Liver (tissue), 9 donors: ENCODE results near the gene SLC44A1. TPM values are rescaled to one million over a fixed set of nuclear protein-coding genes. Genes with fewer than 3 reads are reported as not detected.

Experiments used
- DNase-seq: peaks from one replicate; pipeline ENCODE4 v3.0.0-alpha.2; 2017; ENCODE audit warnings: low spot score
- H3K27ac ChIP-seq, 2 donors: one replicate each; pipeline ENCODE4 v1.7.0; 2013; ENCODE audit warnings: inconsistent platforms in 2 of 2, low read length in 2 of 2, control low read depth in 1 of 2, low read depth in 1 of 2, mild to moderate bottlenecking in 1 of 2
- H3K27me3 ChIP-seq, 4 donors: one replicate each; pipeline versions ENCODE4 v1.6.1 to v1.7.0; 2013; ENCODE audit warnings: low read length in 3 of 4, inconsistent platforms in 1 of 4, mild to moderate bottlenecking in 1 of 4, moderate library complexity in 1 of 4; ENCODE audit not compliant: control insufficient read depth in 4 of 4, insufficient read depth in 4 of 4
- H3K36me3 ChIP-seq, 4 donors: one replicate each; pipeline versions ENCODE4 v1.6.1 to v1.7.0; 2013; ENCODE audit warnings: low read length in 3 of 4, mild to moderate bottlenecking in 3 of 4, low read depth in 1 of 4, moderate library complexity in 1 of 4; ENCODE audit not compliant: control insufficient read depth in 4 of 4, insufficient read depth in 3 of 4
- H3K4me1 ChIP-seq, 4 donors: one replicate each; pipeline versions ENCODE4 v1.6.1 to v1.7.0; 2013; ENCODE audit warnings: low read length in 3 of 4, mild to moderate bottlenecking in 3 of 4, moderate library complexity in 1 of 4; ENCODE audit not compliant: control insufficient read depth in 4 of 4, insufficient read depth in 4 of 4
- H3K4me3 ChIP-seq, 3 donors: one replicate each; pipeline versions ENCODE4 v1.6.1 to v1.7.0; 2013; ENCODE audit warnings: low read length in 3 of 3, control low read depth in 1 of 3, low read depth in 1 of 3, mild to moderate bottlenecking in 1 of 3
- H3K9ac ChIP-seq, 2 donors: one replicate each; pipeline ENCODE4 v1.7.0; 2013; ENCODE audit warnings: low read length in 2 of 2, mild to moderate bottlenecking in 2 of 2, moderate library complexity in 2 of 2, control low read depth in 1 of 2, low read depth in 1 of 2
- H3K9me3 ChIP-seq, 4 donors: one replicate each; pipeline versions ENCODE4 v1.6.1 to v1.7.0; 2013; ENCODE audit warnings: low read length in 3 of 4; ENCODE audit not compliant: control insufficient read depth in 4 of 4
- CTCF ChIP-seq: fragments of 150-350 bp; IDR thresholded peaks from 2 replicates; pipeline ENCODE4 v1.5.1; 2017; ENCODE audit warnings: improper control_type of control experiment, low read depth, low read length; ENCODE audit not compliant: missing input control
- EGR1 ChIP-seq, 2 donors: IDR thresholded peaks; 2 replicates each; pipeline ENCODE4 v1.6.1; 2016 to 2018; ENCODE audit warnings: antibody characterized with exemption in 2 of 2, low read depth in 2 of 2
- FOXA1 ChIP-seq: IDR thresholded peaks from 2 replicates; pipeline ENCODE4 v1.6.1; 2016; ENCODE audit warnings: antibody characterized with exemption
- FOXA2 ChIP-seq: IDR thresholded peaks from 2 replicates; pipeline ENCODE4 v1.6.1; 2016; ENCODE audit warnings: antibody characterized with exemption
- GABPA ChIP-seq, 2 donors: IDR thresholded peaks in 1 of 2; conservative IDR thresholded peaks in 1 of 2; 2 replicates each; pipeline ENCODE4 v1.6.1; 2016; ENCODE audit warnings: antibody characterized with exemption in 2 of 2, mild to moderate bottlenecking in 1 of 2, moderate library complexity in 1 of 2
- HNF4A ChIP-seq, 2 donors: conservative IDR thresholded peaks; 2 replicates each; pipeline ENCODE4 v1.6.1; 2016; ENCODE audit warnings: antibody characterized with exemption in 2 of 2, mild to moderate bottlenecking in 2 of 2
- HNF4G ChIP-seq: IDR thresholded peaks from 2 replicates; pipeline ENCODE4 v1.6.1; 2016; ENCODE audit warnings: antibody characterized with exemption
- JUND ChIP-seq, 2 donors: IDR thresholded peaks; 2 replicates each; pipeline ENCODE4 v1.6.1; 2016; ENCODE audit warnings: antibody characterized with exemption in 2 of 2
- NR2F2 ChIP-seq: IDR thresholded peaks from 2 replicates; pipeline ENCODE4 v1.6.1; 2016; ENCODE audit warnings: antibody characterized with exemption
- RAD21 ChIP-seq, 2 donors: IDR thresholded peaks; 2 replicates each; pipeline ENCODE4 v1.6.1; 2016; ENCODE audit warnings: antibody characterized with exemption in 2 of 2, mild to moderate bottlenecking in 2 of 2
- REST ChIP-seq: IDR thresholded peaks from 2 replicates; pipeline ENCODE4 v1.6.1; 2016; ENCODE audit warnings: antibody characterized with exemption, mild to moderate bottlenecking
- RXRA ChIP-seq, 2 donors: IDR thresholded peaks; 2 replicates each; pipeline ENCODE4 v1.6.1; 2017 to 2018; ENCODE audit warnings: antibody characterized with exemption in 2 of 2, mild to moderate bottlenecking in 1 of 2
- SP1 ChIP-seq: IDR thresholded peaks from 2 replicates; pipeline ENCODE4 v1.6.1; 2018; ENCODE audit warnings: antibody characterized with exemption, mild to moderate bottlenecking
- TAF1 ChIP-seq: conservative IDR thresholded peaks from 2 replicates; pipeline ENCODE4 v1.6.1; 2016; ENCODE audit warnings: antibody characterized with exemption, mild to moderate bottlenecking
- YY1 ChIP-seq: IDR thresholded peaks from 2 replicates; pipeline ENCODE4 v1.6.1; 2016; ENCODE audit warnings: antibody characterized with exemption, mild to moderate bottlenecking
- WGBS: extraction: QIAGEN DNeasy Blood & Tissue Kit; methylation state at CpG from one replicate; pipeline ENCODE4 v1.1.7; 2013; 5-methylcytosine and 5-hydroxymethylcytosine counted together
- polyA plus RNA-seq, 2 donors: library from polyadenylated mRNA; stranded (reverse) in 1 of 2; unstranded in 1 of 2; fragments of 200-250 nt in 1 of 2; fragments of >200 nt in 1 of 2; fragmentation: Nextera tagmentation in 1 of 2; extraction: Ambion mirVana in 1 of 2; gene quantifications; one replicate each; pipeline versions ENCODE4 v1.2.1 to v1.2.3, GENCODE V29; 2013 to 2015
- total RNA-seq, 2 donors: library from RNA; depleted of rRNA; stranded (reverse); fragments of >200 nt; gene quantifications; one replicate each; pipeline ENCODE4 v1.2.3, GENCODE V29; 2014
- TF ChIP-seq, protein P1 (sequence below): IDR thresholded peaks from 2 replicates; pipeline ENCODE4 v1.6.1; 2016; ENCODE audit warnings: antibody characterized with exemption
- TF ChIP-seq, protein P2 (sequence below): IDR thresholded peaks from 2 replicates; pipeline ENCODE4 v1.6.1; 2016; ENCODE audit warnings: antibody characterized with exemption
- TF ChIP-seq, protein P3 (sequence below): IDR thresholded peaks from 2 replicates; pipeline ENCODE4 v1.6.1; 2016; ENCODE audit warnings: antibody characterized with exemption
- donor health status: healthy.
- donor health status: healthy.
- donor health status: healthy.
- donor health status: healthy.
- donor health status: healthy.

Gene SLC44A1
- total and polyA plus RNA-seq, 4 donors, result 18.1 to 73.1 (median 53.1) TPM

DNA sequence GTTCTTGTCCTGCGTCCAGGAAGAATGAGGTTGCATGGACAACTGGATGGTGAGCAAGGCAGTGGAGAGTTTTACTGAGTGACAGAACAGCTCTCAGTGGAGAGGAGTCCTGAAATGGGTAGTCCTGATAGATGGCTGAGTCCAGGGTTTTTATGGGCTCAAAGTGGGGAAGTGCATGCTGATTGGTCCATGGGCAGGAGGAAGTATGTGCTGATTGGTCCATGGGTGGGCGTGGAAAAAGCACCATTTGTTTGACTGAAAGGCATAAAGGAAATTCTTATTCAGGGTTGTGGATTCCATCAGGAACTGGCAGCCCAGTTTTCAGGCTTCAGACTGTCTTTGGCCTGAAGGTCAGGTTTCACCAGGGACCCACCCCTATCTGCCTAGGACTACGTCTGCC is 214.0 kb downstream of the SLC44A1 start:
- H3K4me1 ChIP-seq, result peaks cover 0 to 3% (median 0%) of the 10 kb centered on the region in 4 donors
- TF ChIP-seq, protein P1, sequence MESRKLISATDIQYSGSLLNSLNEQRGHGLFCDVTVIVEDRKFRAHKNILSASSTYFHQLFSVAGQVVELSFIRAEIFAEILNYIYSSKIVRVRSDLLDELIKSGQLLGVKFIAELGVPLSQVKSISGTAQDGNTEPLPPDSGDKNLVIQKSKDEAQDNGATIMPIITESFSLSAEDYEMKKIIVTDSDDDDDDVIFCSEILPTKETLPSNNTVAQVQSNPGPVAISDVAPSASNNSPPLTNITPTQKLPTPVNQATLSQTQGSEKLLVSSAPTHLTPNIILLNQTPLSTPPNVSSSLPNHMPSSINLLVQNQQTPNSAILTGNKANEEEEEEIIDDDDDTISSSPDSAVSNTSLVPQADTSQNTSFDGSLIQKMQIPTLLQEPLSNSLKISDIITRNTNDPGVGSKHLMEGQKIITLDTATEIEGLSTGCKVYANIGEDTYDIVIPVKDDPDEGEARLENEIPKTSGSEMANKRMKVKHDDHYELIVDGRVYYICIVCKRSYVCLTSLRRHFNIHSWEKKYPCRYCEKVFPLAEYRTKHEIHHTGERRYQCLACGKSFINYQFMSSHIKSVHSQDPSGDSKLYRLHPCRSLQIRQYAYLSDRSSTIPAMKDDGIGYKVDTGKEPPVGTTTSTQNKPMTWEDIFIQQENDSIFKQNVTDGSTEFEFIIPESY, result no peak
- TF ChIP-seq, protein P2, sequence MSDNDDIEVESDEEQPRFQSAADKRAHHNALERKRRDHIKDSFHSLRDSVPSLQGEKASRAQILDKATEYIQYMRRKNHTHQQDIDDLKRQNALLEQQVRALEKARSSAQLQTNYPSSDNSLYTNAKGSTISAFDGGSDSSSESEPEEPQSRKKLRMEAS, result no peak
- TF ChIP-seq YY1, result no peak
- no peaks in the 10 kb centered on the region for H3K27me3 ChIP-seq
- H3K4me3 ChIP-seq, result no peak overlapping the region
- no peak overlapping the region for H3K9ac ChIP-seq
- peaks cover 0 to 1% (median 0%) of the 10 kb centered on the region in 4 donors for H3K9me3 ChIP-seq
- H3K27ac ChIP-seq, result no peak overlapping the region
- no peak for DNase-seq
- 97% methylated on average over 3 of the region's 3 CpGs for WGBS
- no peaks in the 10 kb centered on the region for H3K36me3 ChIP-seq

DNA sequence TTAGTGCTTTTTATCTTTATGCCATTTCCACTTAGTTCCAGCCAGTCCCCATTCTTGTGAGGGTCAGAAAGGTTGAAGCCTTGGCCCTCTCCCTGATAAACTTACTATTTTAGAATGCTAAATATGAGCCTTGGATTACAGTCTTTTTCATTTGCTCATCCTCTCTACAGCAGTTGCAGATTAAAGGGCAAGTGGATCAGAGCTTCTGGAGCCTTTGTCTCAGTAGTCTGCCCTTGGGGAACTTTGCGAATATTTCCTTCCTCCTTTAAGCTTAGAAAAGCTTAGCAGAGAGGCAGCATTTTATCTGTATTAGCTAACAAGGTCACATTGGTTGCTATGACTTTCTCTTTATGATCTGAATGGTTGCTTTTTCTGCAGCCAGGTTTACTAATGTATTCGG is 214.9 kb downstream of the SLC44A1 start:
- WGBS, result 81% methylated on average over 2 of the region's 2 CpGs
- TF ChIP-seq RXRA (IDR thresholded peaks at IDR 0.05) (no peak), NR2F2 (peak; percentile 75)
- no peak for DNase-seq
- Histone ChIP-seq H3K27ac (no peak overlapping the region), H3K9ac (no peak overlapping the region), H3K27me3 (no peaks in the 10 kb centered on the region), H3K4me1 (peaks cover 0 to 3% (median 0%) of the 10 kb centered on the region in 4 donors), H3K4me3 (no peak overlapping the region), H3K9me3 (peaks cover 0 to 1% (median 0%) of the 10 kb centered on the region in 4 donors), H3K36me3 (no peaks in the 10 kb centered on the region)

DNA sequence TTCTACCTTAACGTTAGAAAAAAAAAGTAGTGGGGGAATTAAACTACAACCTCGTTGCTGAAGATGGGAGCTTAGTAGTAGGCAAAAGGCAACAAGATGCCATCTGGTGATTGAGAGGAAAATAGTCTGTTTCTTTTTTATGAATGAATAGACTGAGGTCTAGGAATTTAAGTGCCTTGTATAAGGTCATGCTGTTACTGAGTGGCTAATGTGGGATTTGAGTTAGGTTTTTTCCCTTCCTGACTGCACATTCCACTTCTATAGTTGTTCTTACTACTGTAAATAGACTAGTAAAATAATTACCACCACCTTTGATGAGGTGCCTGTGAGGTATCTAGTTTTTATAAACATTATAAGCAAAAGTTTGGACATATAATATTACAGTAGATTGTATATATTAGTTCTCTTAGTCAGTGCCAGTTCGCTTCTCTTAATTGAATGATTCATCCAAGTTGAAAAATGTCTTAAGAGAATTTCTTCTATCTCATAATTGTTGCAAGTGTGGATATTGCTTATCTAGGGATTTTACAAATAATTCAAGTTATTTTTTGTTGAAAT is 222.5 kb downstream of the SLC44A1 start:
- H3K4me1 ChIP-seq, result no peaks in the 10 kb centered on the region
- no peak overlapping the region for H3K4me3 ChIP-seq
- H3K27ac ChIP-seq, result no peak overlapping the region
- no peak for TF ChIP-seq TAF1
- no peak for TF ChIP-seq HNF4G
- TF ChIP-seq, protein P2, result no peak
- no peak for TF ChIP-seq CTCF
- TF ChIP-seq NR2F2, result no peak
- no peak for TF ChIP-seq YY1
- no peak for TF ChIP-seq RAD21 (IDR thresholded peaks at IDR 0.05)
- no peak for TF ChIP-seq REST
- TF ChIP-seq HNF4A (conservative IDR thresholded peaks at IDR 0.05), result no peak
- TF ChIP-seq JUND (IDR thresholded peaks at IDR 0.05), result no peak
- TF ChIP-seq FOXA1, result no peak
- TF ChIP-seq, protein P1, result no peak
- no peak for TF ChIP-seq SP1
- no peak for TF ChIP-seq RXRA (IDR thresholded peaks at IDR 0.05)
- TF ChIP-seq FOXA2, result no peak
- no peak for TF ChIP-seq EGR1 (IDR thresholded peaks at IDR 0.05; ENCODE audit: low read depth in 2 of 2)
- TF ChIP-seq, protein P3, sequence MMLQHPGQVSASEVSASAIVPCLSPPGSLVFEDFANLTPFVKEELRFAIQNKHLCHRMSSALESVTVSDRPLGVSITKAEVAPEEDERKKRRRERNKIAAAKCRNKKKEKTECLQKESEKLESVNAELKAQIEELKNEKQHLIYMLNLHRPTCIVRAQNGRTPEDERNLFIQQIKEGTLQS, result no peak
- TF ChIP-seq GABPA (IDR thresholded peaks at IDR 0.05 in 1 of 2, conservative IDR thresholded peaks at IDR 0.05 in 1 of 2), result no peak
- WGBS, result 77% methylated on average over 3 of the region's 3 CpGs
- no peaks in the 10 kb centered on the region for H3K9me3 ChIP-seq
- H3K36me3 ChIP-seq, result peaks cover 0 to 8% (median 0%) of the 10 kb centered on the region in 4 donors
- no peak overlapping the region for H3K9ac ChIP-seq
- no peaks in the 10 kb centered on the region for H3K27me3 ChIP-seq
- no peak for DNase-seq
